ENCODE measurements around the gene BTBD19.

DNA sequence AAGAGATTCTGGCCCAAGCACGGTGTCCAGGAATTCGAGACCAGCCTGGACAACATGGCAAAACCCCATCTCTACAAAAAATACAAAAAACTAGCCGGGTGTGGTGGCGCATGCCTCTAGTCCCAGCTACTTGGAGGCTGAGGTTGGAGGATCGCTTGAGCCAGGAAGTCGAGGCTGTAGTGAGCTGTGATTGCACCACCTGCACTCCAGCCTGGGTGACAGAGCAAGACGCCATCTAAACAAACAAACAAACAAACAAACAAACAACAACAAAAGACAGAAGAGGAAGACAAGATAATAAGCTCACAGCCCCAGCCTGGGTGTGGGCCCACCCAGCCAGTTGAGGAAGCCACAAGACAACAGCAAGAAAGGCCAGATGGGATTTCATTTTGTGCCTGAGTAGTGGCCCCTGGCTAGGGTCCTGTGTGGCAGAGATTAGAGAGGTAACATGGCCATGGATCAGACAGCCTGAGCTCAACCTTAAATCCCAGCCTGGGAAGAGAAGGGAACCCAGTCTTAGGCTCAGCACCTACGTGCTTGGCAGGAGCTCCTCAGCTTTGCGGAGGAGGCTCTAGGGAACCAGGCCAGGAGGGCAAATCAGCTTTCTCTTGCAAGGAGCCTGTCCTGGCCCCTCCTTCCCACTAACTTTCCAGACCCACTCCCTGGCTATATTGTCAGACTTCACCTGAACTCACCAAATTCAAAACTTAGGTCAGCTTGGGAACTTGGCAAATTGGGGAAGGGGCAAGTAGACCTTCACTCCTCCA lies 15.4 kb upstream of the BTBD19 start:
- TF ChIP-seq, protein P1, sequence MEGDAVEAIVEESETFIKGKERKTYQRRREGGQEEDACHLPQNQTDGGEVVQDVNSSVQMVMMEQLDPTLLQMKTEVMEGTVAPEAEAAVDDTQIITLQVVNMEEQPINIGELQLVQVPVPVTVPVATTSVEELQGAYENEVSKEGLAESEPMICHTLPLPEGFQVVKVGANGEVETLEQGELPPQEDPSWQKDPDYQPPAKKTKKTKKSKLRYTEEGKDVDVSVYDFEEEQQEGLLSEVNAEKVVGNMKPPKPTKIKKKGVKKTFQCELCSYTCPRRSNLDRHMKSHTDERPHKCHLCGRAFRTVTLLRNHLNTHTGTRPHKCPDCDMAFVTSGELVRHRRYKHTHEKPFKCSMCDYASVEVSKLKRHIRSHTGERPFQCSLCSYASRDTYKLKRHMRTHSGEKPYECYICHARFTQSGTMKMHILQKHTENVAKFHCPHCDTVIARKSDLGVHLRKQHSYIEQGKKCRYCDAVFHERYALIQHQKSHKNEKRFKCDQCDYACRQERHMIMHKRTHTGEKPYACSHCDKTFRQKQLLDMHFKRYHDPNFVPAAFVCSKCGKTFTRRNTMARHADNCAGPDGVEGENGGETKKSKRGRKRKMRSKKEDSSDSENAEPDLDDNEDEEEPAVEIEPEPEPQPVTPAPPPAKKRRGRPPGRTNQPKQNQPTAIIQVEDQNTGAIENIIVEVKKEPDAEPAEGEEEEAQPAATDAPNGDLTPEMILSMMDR (IDR thresholded peaks at IDR 0.05; ENCODE audit: borderline replicate concordance, extremely low read depth, low read length, poor library complexity, severe bottlenecking) = no peak
- no peak for TF ChIP-seq EZH2 (IDR thresholded peaks at IDR 0.05; ENCODE audit: borderline replicate concordance, low read depth, low read length, severe bottlenecking)
